ENCODE results near the gene NR4A2. TPM values are rescaled to one million over a fixed set of nuclear protein-coding genes. Genes with fewer than 3 reads are reported as not detected.
"Not testable (repeated sequence)": the region's sequence is repeated elsewhere in the genome, so short reads cannot be mapped to it uniquely, and the experiment has no call there.

NR4A2 gene
- total RNA-seq, 4 donors from 2014 or later, result 0.42 to 2.8 (median 2.5) TPM

DNA sequence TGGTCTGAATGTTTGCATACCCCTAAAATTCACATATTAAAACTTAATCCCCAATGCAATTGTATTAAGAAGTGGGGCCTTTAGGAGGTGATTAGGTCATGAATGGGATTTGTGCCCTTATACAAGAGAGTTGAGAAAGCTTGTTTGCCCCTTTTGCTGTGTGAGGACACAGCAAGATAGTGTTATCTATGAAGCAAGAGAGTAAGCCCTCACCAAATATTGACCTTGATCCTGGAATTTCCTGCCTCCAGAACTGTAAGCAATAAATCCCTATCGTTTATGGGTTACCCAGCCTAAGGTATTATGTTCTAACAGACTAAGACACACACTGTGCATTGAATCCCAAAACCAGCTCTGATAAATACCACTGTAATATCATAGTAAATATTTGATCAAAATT is 32.2 kb downstream of the NR4A2 start:
- Histone ChIP-seq H3K4me3 (no peak overlapping the region), H3K9me3 (peaks cover 0 to 9% (median 0%) of the 10 kb centered on the region in 4 donors), H3K27me3 (no peaks in the 10 kb centered on the region), H3K36me3 (no peaks in the 10 kb centered on the region), H3K27ac (replicated peaks in 1 of 4) (no peak overlapping the region), H3K4me1 (no peaks in the 10 kb centered on the region)
- WGBS, result 82% methylated on average over 1 of the region's 1 CpG
- intact Hi-C loops (cut with DNase I), result no loop called here
- TF ChIP-seq EP300 (IDR thresholded peaks at IDR 0.05) (no peak), POLR2AphosphoS5 (IDR thresholded peaks at IDR 0.05) (no peak), POLR2A (IDR thresholded peaks at IDR 0.05; ENCODE audit: low read depth) (no peak)
- TF ChIP-seq, protein P1, sequence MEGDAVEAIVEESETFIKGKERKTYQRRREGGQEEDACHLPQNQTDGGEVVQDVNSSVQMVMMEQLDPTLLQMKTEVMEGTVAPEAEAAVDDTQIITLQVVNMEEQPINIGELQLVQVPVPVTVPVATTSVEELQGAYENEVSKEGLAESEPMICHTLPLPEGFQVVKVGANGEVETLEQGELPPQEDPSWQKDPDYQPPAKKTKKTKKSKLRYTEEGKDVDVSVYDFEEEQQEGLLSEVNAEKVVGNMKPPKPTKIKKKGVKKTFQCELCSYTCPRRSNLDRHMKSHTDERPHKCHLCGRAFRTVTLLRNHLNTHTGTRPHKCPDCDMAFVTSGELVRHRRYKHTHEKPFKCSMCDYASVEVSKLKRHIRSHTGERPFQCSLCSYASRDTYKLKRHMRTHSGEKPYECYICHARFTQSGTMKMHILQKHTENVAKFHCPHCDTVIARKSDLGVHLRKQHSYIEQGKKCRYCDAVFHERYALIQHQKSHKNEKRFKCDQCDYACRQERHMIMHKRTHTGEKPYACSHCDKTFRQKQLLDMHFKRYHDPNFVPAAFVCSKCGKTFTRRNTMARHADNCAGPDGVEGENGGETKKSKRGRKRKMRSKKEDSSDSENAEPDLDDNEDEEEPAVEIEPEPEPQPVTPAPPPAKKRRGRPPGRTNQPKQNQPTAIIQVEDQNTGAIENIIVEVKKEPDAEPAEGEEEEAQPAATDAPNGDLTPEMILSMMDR (IDR thresholded peaks at IDR 0.05), result no peak
- no peak for DNase-seq (ENCODE audit: extremely low spot score)

GRCh38 chr2:156294945-156295580 is 37.5 kb downstream of the NR4A2 start:
- no peak overlapping the region for H3K4me3 ChIP-seq
- 92% methylated on average over 8 of the region's 8 CpGs for WGBS
- H3K27me3 ChIP-seq, result no peaks in the 10 kb centered on the region
- DNase-seq (ENCODE audit: extremely low spot score), result no peak
- no peaks in the 10 kb centered on the region for H3K36me3 ChIP-seq
- TF ChIP-seq POLR2A (IDR thresholded peaks at IDR 0.05; ENCODE audit: low read depth), result no peak
- TF ChIP-seq EP300 (IDR thresholded peaks at IDR 0.05), result no peak
- TF ChIP-seq POLR2AphosphoS5 (IDR thresholded peaks at IDR 0.05), result no peak
- TF ChIP-seq, protein P1 (IDR thresholded peaks at IDR 0.05), result no peak
- no peaks in the 10 kb centered on the region for H3K4me1 ChIP-seq
- intact Hi-C loops (cut with DNase I), result no loop called here
- no peak overlapping the region for H3K27ac ChIP-seq (replicated peaks in 1 of 4)
- peaks cover 0 to 6% (median 0%) of the 10 kb centered on the region in 4 donors for H3K9me3 ChIP-seq

GRCh38 chr2:156293382-156293781 is 39.1 kb downstream of the NR4A2 start:
- DNase-seq (ENCODE audit: extremely low spot score); H3K27ac ChIP-seq (replicated peaks in 1 of 4); H3K4me3 ChIP-seq; H3K4me1 ChIP-seq; H3K27me3 ChIP-seq; H3K9me3 ChIP-seq; H3K36me3 ChIP-seq; intact Hi-C loops (cut with DNase I): not testable (repeated sequence)
- no CpG with 5 or more reads among the region's 29 CpGs for WGBS

- Histone ChIP-seq H3K36me3 (no peaks in the 10 kb centered on the region), H3K9me3 (no peaks in the 10 kb centered on the region), H3K4me1 (no peaks in the 10 kb centered on the region), H3K27me3 (no peaks in the 10 kb centered on the region), H3K4me3 (no peak overlapping the region), H3K27ac (replicated peaks in 1 of 4) (no peak overlapping the region)
- 70% methylated on average over 5 of the region's 5 CpGs for WGBS
- no peak for TF ChIP-seq POLR2AphosphoS5 (IDR thresholded peaks at IDR 0.05)
- DNase-seq (ENCODE audit: extremely low spot score), result no peak
- intact Hi-C loops (cut with DNase I), result no loop called here
Measured at GRCh38 chr2:156279446-156280150, 52.9 kb downstream of the NR4A2 start.

Other genes with a start within 250 kb of the NR4A2 start
- gene GPD2, start 103.7 kb upstream of the NR4A2 start, total RNA-seq, result 10 to 100 TPM; 19.5 to 26.0 (median 22.5) TPM

Data from esophagus muscularis mucosa (tissue), 4 donors.